GM10248 (cell line): ENCODE results near the gene ARHGAP31.
A peak's percentile ranks its signal among the peaks of the same experiment; 100 is the strongest.
"Not testable (repeated sequence)": the region's sequence is repeated elsewhere in the genome, so short reads cannot be mapped to it uniquely, and the experiment has no call there.

Source experiments
- CTCF ChIA-PET: fragments of 300-600 bp; sonication (Branson Sonifier 250); formaldehyde crosslinking; extraction: SDS; loops from one replicate; lab custom pipeline; 2021; ENCODE audit warnings: antibody characterized with exemption; lab: Yijun Ruan, JAX
- POLR2A ChIA-PET: fragments of 350-650 bp; sonication (Branson Sonifier 250); formaldehyde crosslinking; extraction: SDS; loops from one replicate; lab custom pipeline; 2020; ENCODE audit warnings: antibody characterized with exemption; lab: Yijun Ruan, JAX
- DNase-seq: peaks from one replicate; pipeline ENCODE4 v3.0.0; 2012; ENCODE audit errors: extremely low spot score
- TF ChIP-seq, protein P1 (sequence below): IDR thresholded peaks from 2 replicates; pipeline ENCODE4 v1.5.1; 2012; ENCODE audit warnings: mild to moderate bottlenecking, low read depth; ENCODE audit errors: extremely low read depth, missing control alignments, control extremely low read depth

ARHGAP31 gene

GRCh38 chr3:119350114-119350513, 55.9 kb downstream of the ARHGAP31 start:
- TF ChIP-seq, protein P1, sequence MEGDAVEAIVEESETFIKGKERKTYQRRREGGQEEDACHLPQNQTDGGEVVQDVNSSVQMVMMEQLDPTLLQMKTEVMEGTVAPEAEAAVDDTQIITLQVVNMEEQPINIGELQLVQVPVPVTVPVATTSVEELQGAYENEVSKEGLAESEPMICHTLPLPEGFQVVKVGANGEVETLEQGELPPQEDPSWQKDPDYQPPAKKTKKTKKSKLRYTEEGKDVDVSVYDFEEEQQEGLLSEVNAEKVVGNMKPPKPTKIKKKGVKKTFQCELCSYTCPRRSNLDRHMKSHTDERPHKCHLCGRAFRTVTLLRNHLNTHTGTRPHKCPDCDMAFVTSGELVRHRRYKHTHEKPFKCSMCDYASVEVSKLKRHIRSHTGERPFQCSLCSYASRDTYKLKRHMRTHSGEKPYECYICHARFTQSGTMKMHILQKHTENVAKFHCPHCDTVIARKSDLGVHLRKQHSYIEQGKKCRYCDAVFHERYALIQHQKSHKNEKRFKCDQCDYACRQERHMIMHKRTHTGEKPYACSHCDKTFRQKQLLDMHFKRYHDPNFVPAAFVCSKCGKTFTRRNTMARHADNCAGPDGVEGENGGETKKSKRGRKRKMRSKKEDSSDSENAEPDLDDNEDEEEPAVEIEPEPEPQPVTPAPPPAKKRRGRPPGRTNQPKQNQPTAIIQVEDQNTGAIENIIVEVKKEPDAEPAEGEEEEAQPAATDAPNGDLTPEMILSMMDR: no peak
- ChIA-PET POLR2A (interaction anchor here (0.6 kb wide), 1 partner anchor 74 kb away, joined by 4 read pairs; no protein-coding TSS in a partner anchor), CTCF (interaction anchor here (1.3 to 9.3 kb wide), 4 partner anchors 9 to 45 kb away, joined by 3 to 84 read pairs (median 6); no protein-coding TSS in a partner anchor)
- DNase-seq: no peak

- no peak for DNase-seq
- CTCF ChIA-PET: interaction anchor here (1.2 to 9.3 kb wide), 13 partner anchors 10 to 467 kb away, joined by 5 to 84 read pairs (median 9); partner anchors contain the start of gene B4GALT4
- POLR2A ChIA-PET: interaction anchor here (0.7 kb wide), 1 partner anchor 262 kb away, joined by 9 read pairs; no protein-coding TSS in a partner anchor
- TF ChIP-seq, protein P1: no peak
Observed at GRCh38 chr3:119351581-119351980, 57.4 kb downstream of the ARHGAP31 start.

DNA sequence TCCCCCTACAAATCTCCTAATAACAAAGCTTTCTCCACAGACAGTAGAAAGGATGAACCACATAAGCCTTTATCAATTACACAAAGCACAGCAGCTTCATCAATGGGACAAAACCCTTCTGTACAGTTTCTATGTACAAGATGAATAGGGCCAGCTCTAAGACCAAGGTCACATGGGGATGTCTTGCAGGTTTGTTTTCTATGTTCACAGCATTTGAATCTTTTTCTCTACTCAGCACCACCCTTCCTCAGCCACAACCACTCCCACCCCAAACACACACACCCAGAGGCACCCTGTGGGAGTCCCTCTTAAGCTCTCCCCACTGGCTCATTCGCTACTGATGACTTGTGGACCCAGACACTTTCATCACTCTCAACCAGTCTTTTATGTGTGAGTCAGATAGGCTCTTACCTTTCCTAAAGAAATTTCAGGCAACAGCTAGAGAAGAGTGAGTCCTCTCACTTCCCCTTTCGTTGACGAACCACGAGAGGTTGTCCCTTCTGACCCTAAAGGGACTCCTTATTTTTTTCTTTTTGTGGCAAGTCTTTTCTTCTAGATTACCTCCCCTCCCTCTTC, 57.9 kb downstream of the ARHGAP31 start:
- TF ChIP-seq, protein P1: no peak
- peak; percentile 65 for DNase-seq
- ChIA-PET CTCF (interaction anchor here (1.2 to 9.3 kb wide), 15 partner anchors 10 to 468 kb away, joined by 5 to 84 read pairs (median 8); partner anchors contain the start of gene B4GALT4), POLR2A (interaction anchor here (0.7 kb wide), 1 partner anchor 261 kb away, joined by 9 read pairs; no protein-coding TSS in a partner anchor)

- TF ChIP-seq, protein P1: peak; percentile 31
- CTCF ChIA-PET: interaction anchor here (0.7 to 9.3 kb wide), 25 partner anchors 9 to 468 kb away, joined by 3 to 84 read pairs (median 5); partner anchors contain the start of gene B4GALT4
- DNase-seq: no peak
- POLR2A ChIA-PET: interaction anchor here (0.6 kb wide), 1 partner anchor 744 kb away, joined by 4 read pairs; no protein-coding TSS in a partner anchor
Observed at GRCh38 chr3:119352863-119353527, 58.8 kb downstream of the ARHGAP31 start.

GRCh38 chr3:119355608-119356007, 61.4 kb downstream of the ARHGAP31 start:
- CTCF ChIA-PET: interaction anchor here (4.7 to 9.3 kb wide), 2 partner anchors 14 to 57 kb away, joined by 31 to 84 read pairs; no protein-coding TSS in a partner anchor
- POLR2A ChIA-PET, DNase-seq: not testable (repeated sequence)

GRCh38 chr3:119356646-119357045, 62.5 kb downstream of the ARHGAP31 start:
- CTCF ChIA-PET: interaction anchor here (9.3 kb wide), 1 partner anchor 15 kb away, joined by 84 read pairs; no protein-coding TSS in a partner anchor
- POLR2A ChIA-PET: no interaction called here
- no peak for DNase-seq
- TF ChIP-seq, protein P1: no peak
